Keratinocyte (primary cell): ENCODE measurements around the gene SREBF2. TPM values are rescaled to one million over a fixed set of nuclear protein-coding genes. Genes with fewer than 3 reads are reported as not detected.

ENCODE experiments used
- DNase-seq: peaks from one replicate; pipeline ENCODE4 v3.0.0-alpha.2; 2011; ENCODE audit warnings: low read depth, missing footprints, low spot score
- FAIRE-seq: peaks from 2 replicates; lab custom pipeline; 2011; peaks lifted over from hg19 to GRCh38; lab: Jason Lieb, UNC
- H2AFZ ChIP-seq: 2 replicates; pipeline ENCODE4 v1.6.0; 2012; ENCODE audit warnings: low read length, control low read depth, inconsistent platforms; ENCODE audit not compliant: control insufficient read depth
- H3K27ac ChIP-seq: 2 replicates; pipeline ENCODE4 v1.5.1; 2011; ENCODE audit warnings: low read length; ENCODE audit not compliant: control insufficient read depth, insufficient read depth
- H3K27me3 ChIP-seq: 3 replicates; pipeline ENCODE4 v1.6.0; 2011; ENCODE audit warnings: low read length; ENCODE audit not compliant: control insufficient read depth, insufficient read depth; ENCODE audit errors: extremely low read depth
- H3K36me3 ChIP-seq, 2 experiments: 2 replicates in 1 of 2; 3 replicates in 1 of 2; pipeline ENCODE4 v1.5.1; 2011; ENCODE audit warnings: low read length in 2 of 2, mild to moderate bottlenecking in 1 of 2; ENCODE audit not compliant: control insufficient read depth in 2 of 2, insufficient read depth in 2 of 2; ENCODE audit errors: extremely low read depth in 1 of 2
- H3K4me1 ChIP-seq: 3 replicates; pipeline ENCODE4 v1.5.1; 2011; ENCODE audit warnings: low read length; ENCODE audit not compliant: control insufficient read depth, insufficient read depth; ENCODE audit errors: extremely low read depth
- H3K4me2 ChIP-seq: 3 replicates; pipeline ENCODE4 v1.6.0; 2011; ENCODE audit warnings: low read depth, low read length; ENCODE audit not compliant: control insufficient read depth, insufficient read depth; ENCODE audit errors: extremely low read depth
- H3K4me3 ChIP-seq, 3 experiments: fragments of 200-600 bp in 1 of 3; sonication (generic) in 1 of 3; 2 replicates in 2 of 3; 3 replicates in 1 of 3; pipeline ENCODE4 v1.5.1; 2011 to 2016; ENCODE audit warnings: low read length in 3 of 3, mild to moderate bottlenecking in 3 of 3, control low read depth in 2 of 3, inconsistent platforms in 1 of 3, low read depth in 1 of 3, mixed read lengths in 1 of 3, mixed run types in 1 of 3, moderate library complexity in 1 of 3; ENCODE audit not compliant: control insufficient read depth in 2 of 3, insufficient read depth in 2 of 3; ENCODE audit errors: extremely low read depth in 1 of 3
- H3K79me2 ChIP-seq: 2 replicates; pipeline ENCODE4 v1.6.0; 2012; ENCODE audit warnings: low read length; ENCODE audit not compliant: control insufficient read depth, insufficient read depth
- H3K9ac ChIP-seq: 3 replicates; pipeline ENCODE4 v1.6.0; 2011; ENCODE audit warnings: low read length; ENCODE audit not compliant: control insufficient read depth, insufficient read depth; ENCODE audit errors: extremely low read depth
- H3K9me1 ChIP-seq: 3 replicates; pipeline ENCODE4 v1.6.0; 2011; ENCODE audit warnings: low read length; ENCODE audit not compliant: control insufficient read depth, insufficient read depth; ENCODE audit errors: extremely low read depth
- H3K9me3 ChIP-seq: 2 replicates; pipeline ENCODE4 v1.5.1; 2012; ENCODE audit warnings: low read depth, low read length; ENCODE audit not compliant: control insufficient read depth
- H4K20me1 ChIP-seq: 3 replicates; pipeline ENCODE4 v1.6.0; 2011; ENCODE audit warnings: low read length; ENCODE audit not compliant: control insufficient read depth, insufficient read depth; ENCODE audit errors: extremely low read depth
- CTCF ChIP-seq, 3 experiments: IDR thresholded peaks in 1 of 3; conservative IDR thresholded peaks in 1 of 3; optimal IDR thresholded peaks in 1 of 3; 2 replicates in 2 of 3; 3 replicates in 1 of 3; pipeline versions ENCODE3 to v1.5.1; 2011; ENCODE audit warnings: low read length in 3 of 3, mild to moderate bottlenecking in 3 of 3, moderate library complexity in 2 of 3, control low read depth in 1 of 3, inconsistent platforms in 1 of 3; ENCODE audit not compliant: insufficient read depth in 2 of 3; ENCODE audit errors: extremely low read depth in 1 of 3
- EZH2 ChIP-seq: IDR thresholded peaks from one replicate; pipeline ENCODE4 v1.6.1; 2012; ENCODE audit warnings: inconsistent platforms, mild to moderate bottlenecking, low read length, moderate library complexity
- dilution Hi-C: fragments of 300-500 bp; cut with MboI; formaldehyde crosslinking; loops from one replicate; pipeline ENCODE4 v1.7.0; 2020; ENCODE audit warnings: low sequenced_read_pairs; ENCODE audit not compliant: extremely low pct_ligation_motif_present
- polyA plus RNA-seq, 5 experiments: library from polyadenylated mRNA; depleted of rRNA in 3 of 5; stranded (reverse) in 3 of 5; stranded (forward) in 1 of 5; unstranded in 1 of 5; fragments of >200 nt; gene quantifications; 1 replicate in 1 of 5; 2 replicates in 3 of 5; 3 replicates in 1 of 5; pipeline versions ENCODE4 v1.2.1 to v1.2.3, GENCODE V29; 2011 to 2012; ENCODE audit warnings: missing spikeins in 2 of 5, low read depth in 1 of 5, low replicate concordance in 1 of 5

The SREBF2 gene
- polyA plus RNA-seq, 1 donor (not counting 4 experiments of a cell fraction or from before 2014, with no cell fraction given): 57.5 TPM

GRCh38 chr22:41928593-41929417 lies 95.9 kb downstream of the SREBF2 start:
- Histone ChIP-seq H3K9me1 (no peaks in the 10 kb centered on the region), H3K27ac (no peak overlapping the region), H3K9ac (no peak overlapping the region), H3K79me2 (no peaks in the 10 kb centered on the region), H2AFZ (no peak overlapping the region), H3K4me1 (peaks cover 2% of the 10 kb centered on the region), H3K27me3 (peaks cover 14% of the 10 kb centered on the region), H3K4me3 (no peak overlapping the region), H3K4me2 (no peak overlapping the region), H3K9me3 (no peaks in the 10 kb centered on the region), H4K20me1 (no peaks in the 10 kb centered on the region), H3K36me3 (no peaks in the 10 kb centered on the region)
- no peak for FAIRE-seq
- DNase-seq: no peak
- dilution Hi-C loops: no loop called here
- TF ChIP-seq CTCF (optimal IDR thresholded peaks at IDR 0.05 in 1 of 3, IDR thresholded peaks at IDR 0.05 in 1 of 3, conservative IDR thresholded peaks at IDR 0.05 in 1 of 3; ENCODE audit: extremely low read depth in 1 of 3, insufficient read depth in 2 of 3, low read length in 3 of 3) (no peak), EZH2 (no peak)

- FAIRE-seq: no peak
- TF ChIP-seq CTCF (optimal IDR thresholded peaks at IDR 0.05 in 1 of 3, IDR thresholded peaks at IDR 0.05 in 1 of 3, conservative IDR thresholded peaks at IDR 0.05 in 1 of 3; ENCODE audit: extremely low read depth in 1 of 3, insufficient read depth in 2 of 3, low read length in 3 of 3) (no peak), EZH2 (no peak)
- dilution Hi-C loops: no loop called here
- no peak for DNase-seq
- Histone ChIP-seq H3K9me3 (no peaks in the 10 kb centered on the region), H3K4me3 (no peak overlapping the region), H3K27ac (no peak overlapping the region), H3K4me1 (peaks cover 2% of the 10 kb centered on the region), H3K79me2 (no peaks in the 10 kb centered on the region), H3K9me1 (no peaks in the 10 kb centered on the region), H2AFZ (no peak overlapping the region), H3K9ac (no peak overlapping the region), H3K4me2 (no peak overlapping the region), H3K36me3 (no peaks in the 10 kb centered on the region), H4K20me1 (no peaks in the 10 kb centered on the region), H3K27me3 (peaks cover 14% of the 10 kb centered on the region)
Observed at GRCh38 chr22:41929418-41929810, 96.5 kb downstream of the SREBF2 start.
